Osteocyte (in vitro differentiated cells): ENCODE results near the gene TRAF5. TPM values are rescaled to one million over a fixed set of nuclear protein-coding genes. Genes with fewer than 3 reads are reported as not detected.

ENCODE experiments used
- DNase-seq: peaks from one replicate; pipeline ENCODE4 v3.0.0; 2021; ENCODE audit warnings: mixed read lengths; ENCODE audit not compliant: unreplicated experiment; ENCODE audit errors: extremely low spot score
- H3K27ac Mint-ChIP-seq: one replicate; pipeline ENCODE4 v1.8.0; 2021; ENCODE audit warnings: mild to moderate bottlenecking, mixed read lengths; ENCODE audit not compliant: unreplicated experiment
- H3K27me3 Mint-ChIP-seq: one replicate; pipeline ENCODE4 v1.8.0; 2021; ENCODE audit warnings: mixed read lengths; ENCODE audit not compliant: unreplicated experiment
- H3K36me3 Mint-ChIP-seq: one replicate; pipeline ENCODE4 v1.8.0; 2021; ENCODE audit warnings: mixed read lengths; ENCODE audit not compliant: unreplicated experiment
- H3K4me1 Mint-ChIP-seq: one replicate; pipeline ENCODE4 v1.8.0; 2021; ENCODE audit warnings: mixed read lengths; ENCODE audit not compliant: unreplicated experiment
- H3K4me3 Mint-ChIP-seq: one replicate; pipeline ENCODE4 v1.8.0; 2021; ENCODE audit warnings: mild to moderate bottlenecking, moderate library complexity, mixed read lengths; ENCODE audit not compliant: unreplicated experiment
- H3K9me3 Mint-ChIP-seq: one replicate; pipeline ENCODE4 v1.8.0; 2021; ENCODE audit warnings: mixed read lengths; ENCODE audit not compliant: unreplicated experiment
- CTCF ChIP-seq: fragments of 200-600 bp; sonication (generic); IDR thresholded peaks from 2 replicates; pipeline ENCODE4 v1.5.0; 2021; ENCODE audit warnings: antibody characterized with exemption, mild to moderate bottlenecking, moderate library complexity
- long read RNA-seq: library from polyadenylated mRNA; unstranded; transcript quantifications from one replicate; pipeline ENCODE4 v2.0.0, GENCODE V29; 2021
- total RNA-seq: library from RNA; stranded (reverse); gene quantifications from 2 replicates; pipeline ENCODE4 v1.2.1, GENCODE V29; 2021

The TRAF5 gene
- total RNA-seq: 44.8 and 45.2 TPM in 2 replicates
- long read RNA-seq, transcript TRAF5-201 (11 exons, 3,972 nt): major isoform, 70 of 122 reads
- long read RNA-seq, partial matches to known transcripts: 21 of 122 reads
- long read RNA-seq, other reads (novel, unspliced or antisense): 29 of 122 reads

GRCh38 chr1:211326528-211327345 lies at the start of gene TRAF5:
TRAF5 (plus strand) TSS chr1:211326833; CDS start chr1:211353240, 26,407 bp downstream.
- Mint-ChIP-seq H3K4me3 (peak within 1 kb of the TSS; percentile 91), H3K4me1 (peaks cover 48% of the 10 kb centered on the region)
- peak; percentile 88 for DNase-seq

GRCh38 chr1:211279340-211279739 lies 47.3 kb upstream of the TRAF5 start:
- Mint-ChIP-seq H3K27me3 (no peaks in the 10 kb centered on the region), H3K9me3 (no peaks in the 10 kb centered on the region), H3K27ac (no peak overlapping the region)

More at GRCh38 chr1:211326528-211327345, at the start of gene TRAF5:
- H3K36me3 Mint-ChIP-seq: no peaks in the 10 kb centered on the region
- no peaks in the 10 kb centered on the region for H3K9me3 Mint-ChIP-seq
- TF ChIP-seq CTCF: no peak
- peak within 1 kb of the TSS; percentile 93 for H3K27ac Mint-ChIP-seq
- H3K27me3 Mint-ChIP-seq: no peaks in the 10 kb centered on the region

GRCh38 chr1:211280910-211281309 lies 45.7 kb upstream of the TRAF5 start:
- peaks cover 21% of the 10 kb centered on the region for H3K36me3 Mint-ChIP-seq
- H3K4me1 Mint-ChIP-seq: no peaks in the 10 kb centered on the region
- TF ChIP-seq CTCF: no peak
- H3K27me3 Mint-ChIP-seq: no peaks in the 10 kb centered on the region
- H3K27ac Mint-ChIP-seq: no peak overlapping the region
- no peaks in the 10 kb centered on the region for H3K9me3 Mint-ChIP-seq
- DNase-seq: no peak
- H3K4me3 Mint-ChIP-seq: no peak overlapping the region

More at GRCh38 chr1:211279340-211279739, 47.3 kb upstream of the TRAF5 start:
- no peak for TF ChIP-seq CTCF
- DNase-seq: no peak
- Mint-ChIP-seq H3K4me3 (no peak overlapping the region), H3K4me1 (no peaks in the 10 kb centered on the region), H3K36me3 (peaks cover 15% of the 10 kb centered on the region)

- Mint-ChIP-seq H3K27me3 (no peaks in the 10 kb centered on the region), H3K27ac (no peak overlapping the region), H3K36me3 (peaks cover 23% of the 10 kb centered on the region), H3K4me1 (no peaks in the 10 kb centered on the region), H3K4me3 (no peak overlapping the region), H3K9me3 (no peaks in the 10 kb centered on the region)
- no peak for DNase-seq
- TF ChIP-seq CTCF: no peak
Measured at GRCh38 chr1:211281320-211282022, 45.2 kb upstream of the TRAF5 start.

GRCh38 chr1:211282023-211282373 lies 44.6 kb upstream of the TRAF5 start:
- Mint-ChIP-seq H3K36me3 (peaks cover 27% of the 10 kb centered on the region), H3K4me1 (no peaks in the 10 kb centered on the region), H3K4me3 (no peak overlapping the region), H3K9me3 (no peaks in the 10 kb centered on the region), H3K27ac (no peak overlapping the region), H3K27me3 (no peaks in the 10 kb centered on the region)
- DNase-seq: no peak
- TF ChIP-seq CTCF: no peak
